Ovary (tissue), 3 donors: Measurements from ENCODE around the gene FHAD1.

ENCODE experiments used
- CTCF ChIP-seq, 3 donors: fragments of 450-650 bp in 2 of 3; fragments of 200-600 bp in 1 of 3; IDR thresholded peaks; one replicate each; pipeline versions ENCODE4 v1.5.1 to v1.8.0; 2016 to 2022; ENCODE audit warnings: antibody characterized with exemption in 3 of 3, mild to moderate bottlenecking in 1 of 3
- EP300 ChIP-seq: sonication (generic); formaldehyde crosslinking; IDR thresholded peaks from one replicate; pipeline ENCODE4 v1.6.1; 2017; ENCODE audit warnings: antibody characterized with exemption
- POLR2A ChIP-seq: fragments of 450-650 bp; IDR thresholded peaks from one replicate; pipeline ENCODE4 v1.6.1; 2017; ENCODE audit warnings: antibody characterized with exemption, mild to moderate bottlenecking, moderate library complexity
- donor health status: DM: no; HTN: no; CAD: no.

- no peak for TF ChIP-seq CTCF (IDR thresholded peaks at IDR 0.05)
- no peak for TF ChIP-seq EP300
- no peak for TF ChIP-seq POLR2A
Measured at GRCh38 chr1:15286452-15286851, 39.4 kb downstream of the FHAD1 start.
